H1 (cell line): Measurements from ENCODE around the gene SERPINF2. TPM values are rescaled to one million over a fixed set of nuclear protein-coding genes. Genes with fewer than 3 reads are reported as not detected.

Experiments
- CTCF ChIA-PET: fragments of 300-600 bp; sonication (Branson Sonifier 250); formaldehyde crosslinking; loops from one replicate; lab custom pipeline; 2021; ENCODE audit not compliant: partially characterized antibody; lab: Charles Lee
- POLR2A ChIA-PET: fragments of 300-600 bp; sonication (Branson Sonifier 250); formaldehyde crosslinking; loops from one replicate; lab custom pipeline; 2021; ENCODE audit warnings: inconsistent platforms; ENCODE audit not compliant: partially characterized antibody; lab: Charles Lee
- DNase-seq, 2 experiments: peaks; one replicate each; pipeline versions ENCODE4 v3.0.0 to v3.0.0-alpha.2; 2010 to 2022; ENCODE audit warnings: low spot score in 2 of 2, low read depth in 1 of 2, mixed read lengths in 1 of 2
- FAIRE-seq: peaks from 2 replicates; lab custom pipeline; 2011; peaks lifted over from hg19 to GRCh38; lab: Jason Lieb, UNC
- H2AFZ ChIP-seq: 2 replicates; pipeline ENCODE4 v1.8.1; 2012; ENCODE audit warnings: low read length, inconsistent platforms
- H2AK5ac ChIP-seq: 2 replicates; pipeline ENCODE4 v1.6.1; 2013; ENCODE audit warnings: low read depth, low read length
- H2BK120ac ChIP-seq: replicated peaks from 2 replicates; pipeline ENCODE3; 2013; ENCODE audit warnings: low read depth, low read length, inconsistent platforms
- H2BK12ac ChIP-seq: 2 replicates; pipeline ENCODE4 v1.6.1; 2013; ENCODE audit warnings: low read depth, low read length
- H2BK15ac ChIP-seq: 2 replicates; pipeline ENCODE4 v1.6.1; 2013; ENCODE audit warnings: low read length
- H2BK20ac ChIP-seq: 2 replicates; pipeline ENCODE4 v1.6.1; 2013; ENCODE audit warnings: low read length
- H2BK5ac ChIP-seq: 2 replicates; pipeline ENCODE4 v1.6.1; 2013; ENCODE audit warnings: low read depth, low read length
- H3K14ac ChIP-seq: 2 replicates; pipeline ENCODE4 v1.6.1; 2013; ENCODE audit warnings: inconsistent platforms; ENCODE audit not compliant: insufficient read length
- H3K18ac ChIP-seq: 2 replicates; pipeline ENCODE4 v1.6.1; 2013; ENCODE audit warnings: low read length; ENCODE audit errors: extremely low read depth
- H3K23ac ChIP-seq: 2 replicates; pipeline ENCODE4 v1.6.1; 2013; ENCODE audit warnings: inconsistent platforms; ENCODE audit not compliant: insufficient read length
- H3K23me2 ChIP-seq: 2 replicates; pipeline ENCODE4 v1.6.1; 2013; ENCODE audit warnings: low read depth, low read length
- H3K27ac ChIP-seq: 2 replicates; pipeline ENCODE4 v1.6.1; 2011; ENCODE audit warnings: low read depth, low read length, inconsistent platforms
- H3K27me3 ChIP-seq, 4 experiments: replicated peaks in 1 of 4; 1 replicate in 1 of 4; 2 replicates in 3 of 4; pipeline versions ENCODE4 v1.6.1 to v1.8.1; 2011 to 2013; ENCODE audit warnings: low read length in 3 of 4, mild to moderate bottlenecking in 3 of 4, inconsistent platforms in 2 of 4, mixed read lengths in 2 of 4, moderate library complexity in 1 of 4; ENCODE audit not compliant: control insufficient read depth in 3 of 4, insufficient read depth in 3 of 4; ENCODE audit errors: extremely low read depth in 1 of 4
- H3K36me3 ChIP-seq, 4 experiments: 2 replicates each; pipeline versions ENCODE4 v1.6.1 to v1.8.1; 2011 to 2013; ENCODE audit warnings: mild to moderate bottlenecking in 4 of 4, low read length in 3 of 4, moderate library complexity in 2 of 4, control low read depth in 1 of 4, inconsistent platforms in 1 of 4; ENCODE audit not compliant: insufficient read depth in 4 of 4, control insufficient read depth in 2 of 4
- H3K4ac ChIP-seq: replicated peaks from 2 replicates; pipeline ENCODE3; 2013; ENCODE audit warnings: low read length, low read depth, mixed read lengths, inconsistent platforms; ENCODE audit not compliant: insufficient read length
- H3K4me1 ChIP-seq, 4 experiments: replicated peaks in 1 of 4; 1 replicate in 1 of 4; 2 replicates in 3 of 4; pipeline versions ENCODE4 v1.6.1 to v1.8.1; 2011 to 2013; ENCODE audit warnings: low read length in 3 of 4, inconsistent platforms in 2 of 4, mixed read lengths in 1 of 4; ENCODE audit not compliant: insufficient read depth in 4 of 4, control insufficient read depth in 3 of 4
- H3K4me2 ChIP-seq, 2 experiments: 2 replicates each; pipeline versions ENCODE4 v1.6.1 to v1.8.1; 2011 to 2013; ENCODE audit warnings: low read depth in 2 of 2, low read length in 2 of 2, control low read depth in 1 of 2, inconsistent platforms in 1 of 2, mild to moderate bottlenecking in 1 of 2; ENCODE audit not compliant: insufficient read depth in 1 of 2
- H3K4me3 ChIP-seq, 4 experiments: fragments of 200-600, 300-600 bp in 1 of 4; sonication (generic), shearing (Covaris generic), sonication (Bioruptor Twin) in 1 of 4; 2 replicates each; pipeline versions ENCODE4 v1.5.1 to v1.8.1; 2011 to 2016; ENCODE audit warnings: low read length in 4 of 4, low read depth in 3 of 4, control low read depth in 2 of 4, inconsistent platforms in 2 of 4, mild to moderate bottlenecking in 2 of 4, mixed read lengths in 1 of 4, moderate library complexity in 1 of 4; ENCODE audit not compliant: insufficient read depth in 2 of 4; ENCODE audit errors: extremely low read depth in 1 of 4
- H3K56ac ChIP-seq: replicated peaks from 2 replicates; pipeline ENCODE3; 2013; ENCODE audit warnings: low read depth, mild to moderate bottlenecking, mixed read lengths, low read length, inconsistent platforms; ENCODE audit not compliant: insufficient read length
- H3K79me1 ChIP-seq: 2 replicates; pipeline ENCODE4 v1.6.1; 2013; ENCODE audit warnings: low read depth, low read length, control low read depth
- H3K79me2 ChIP-seq, 2 experiments: 2 replicates each; pipeline versions ENCODE4 v1.6.1 to v1.8.1; 2012 to 2013; ENCODE audit warnings: low read length in 2 of 2, mild to moderate bottlenecking in 2 of 2, inconsistent platforms in 1 of 2; ENCODE audit not compliant: insufficient read depth in 2 of 2, control insufficient read depth in 1 of 2
- H3K9ac ChIP-seq, 4 experiments: replicated peaks in 1 of 4; 1 replicate in 1 of 4; 2 replicates in 3 of 4; pipeline versions ENCODE4 v1.6.1 to v1.8.1; 2011 to 2013; ENCODE audit warnings: low read depth in 3 of 4, low read length in 3 of 4, control low read depth in 2 of 4, mild to moderate bottlenecking in 2 of 4, moderate library complexity in 2 of 4, inconsistent platforms in 1 of 4; ENCODE audit errors: extremely low read depth in 1 of 4
- H3K9me3 ChIP-seq, 2 experiments: 2 replicates each; pipeline versions ENCODE4 v1.6.1 to v1.8.1; 2012 to 2013; ENCODE audit warnings: mild to moderate bottlenecking in 2 of 2, moderate library complexity in 2 of 2, control low read depth in 1 of 2, inconsistent platforms in 1 of 2, low read depth in 1 of 2, low read length in 1 of 2, mixed read lengths in 1 of 2; ENCODE audit not compliant: insufficient read depth in 2 of 2
- H4K20me1 ChIP-seq, 2 experiments: replicated peaks in 1 of 2; 2 replicates each; pipeline versions ENCODE3 to v1.8.1; 2011 to 2013; ENCODE audit warnings: inconsistent platforms in 2 of 2, low read length in 2 of 2, mild to moderate bottlenecking in 1 of 2; ENCODE audit not compliant: insufficient read depth in 2 of 2, control insufficient read depth in 1 of 2
- H4K5ac ChIP-seq: 2 replicates; pipeline ENCODE4 v1.6.1; 2013; ENCODE audit warnings: low read length, low read depth, mixed read lengths, inconsistent platforms; ENCODE audit not compliant: insufficient read length
- H4K8ac ChIP-seq: 2 replicates; pipeline ENCODE4 v1.8.0; 2013; ENCODE audit warnings: mild to moderate bottlenecking, moderate library complexity, low read length, inconsistent platforms; ENCODE audit not compliant: insufficient read depth; ENCODE audit errors: extremely low read depth
- H4K91ac ChIP-seq: replicated peaks from 2 replicates; pipeline ENCODE3; 2013; ENCODE audit warnings: low read length, mixed read lengths, inconsistent platforms; ENCODE audit not compliant: insufficient read length
- ATF2 ChIP-seq: IDR thresholded peaks from 2 replicates; pipeline ENCODE4 v1.6.1; 2012; ENCODE audit warnings: low read length, inconsistent platforms
- CBX5 ChIP-seq: fragments of 300-800, 300-1000 bp; sonication (generic); IDR thresholded peaks from 2 replicates; pipeline ENCODE4 v1.7.1; 2016; ENCODE audit warnings: antibody characterized with exemption, low read length, low read depth
- CREB1 ChIP-seq: IDR thresholded peaks from 2 replicates; pipeline ENCODE4 v1.6.1; 2012; ENCODE audit warnings: inconsistent platforms
- GABPA ChIP-seq: IDR thresholded peaks from 2 replicates; pipeline ENCODE4 v1.6.1; 2011; ENCODE audit warnings: mild to moderate bottlenecking, low read length, moderate library complexity, borderline replicate concordance; ENCODE audit not compliant: insufficient read depth
- HDAC6 ChIP-seq: IDR thresholded peaks from one replicate; pipeline ENCODE4 v1.7.1; 2012; ENCODE audit warnings: low read depth, mild to moderate bottlenecking, inconsistent platforms, low read length, moderate library complexity
- NANOG ChIP-seq: IDR thresholded peaks from 2 replicates; pipeline ENCODE4 v1.6.1; 2011; ENCODE audit warnings: low read length, low read depth, mild to moderate bottlenecking, inconsistent platforms; ENCODE audit not compliant: insufficient read depth, poor library complexity, severe bottlenecking
- NRF1 ChIP-seq: IDR thresholded peaks from 2 replicates; pipeline ENCODE4 v1.6.1; 2011; ENCODE audit warnings: mild to moderate bottlenecking, low read depth, low read length, improper control_type of control experiment
- POU5F1 ChIP-seq: IDR thresholded peaks from 2 replicates; pipeline ENCODE4 v1.6.1; 2011; ENCODE audit warnings: low read depth, mild to moderate bottlenecking, low read length, moderate library complexity
- RBBP5 ChIP-seq: IDR thresholded peaks from 2 replicates; pipeline ENCODE4 v1.7.1; 2012; ENCODE audit warnings: low read depth, mild to moderate bottlenecking, inconsistent platforms, low read length, moderate library complexity, borderline replicate concordance
- SAP30 ChIP-seq: fragments of 300-600 bp; sonication (generic); IDR thresholded peaks from 2 replicates; pipeline ENCODE4 v1.7.1; 2012; ENCODE audit warnings: low read length, moderate library complexity, mild to moderate bottlenecking, inconsistent platforms; ENCODE audit not compliant: insufficient read depth, insufficient replicate concordance
- SP2 ChIP-seq: IDR thresholded peaks from 2 replicates; pipeline ENCODE4 v1.6.1; 2012; ENCODE audit warnings: mild to moderate bottlenecking, low read length, inconsistent platforms
- TAF1 ChIP-seq: IDR thresholded peaks from 2 replicates; pipeline ENCODE4 v1.6.1; 2011; ENCODE audit warnings: mild to moderate bottlenecking, low read depth, low read length
- WGBS, 2 experiments: shearing (Covaris generic) in 1 of 2; methylation state at CpG; one replicate each; pipeline versions ENCODE4 v1.1.6 to v1.1.7; 2013 to 2015; ENCODE audit warnings: low lambda C conversion rate in 2 of 2, mixed read lengths in 2 of 2, inconsistent platforms in 1 of 2, low coverage in 1 of 2, missing lambda C conversion rate in 1 of 2; ENCODE audit not compliant: insufficient replicate concordance in 2 of 2, insufficient coverage in 1 of 2, insufficient read length in 1 of 2; ENCODE audit errors: extremely low coverage in 1 of 2, missing lambda C conversion rate in 1 of 2; 5-methylcytosine and 5-hydroxymethylcytosine counted together
- polyA plus RNA-seq, 7 experiments: library from polyadenylated mRNA; depleted of rRNA in 3 of 7; stranded (reverse) in 5 of 7; unstranded in 2 of 7; fragments of >200 nt in 5 of 7; fragments of 200-250 nt in 2 of 7; gene quantifications; 1 replicate in 5 of 7; 2 replicates in 1 of 7; 4 replicates in 1 of 7; pipeline versions ENCODE4 v1.2.1 to v1.2.3, GENCODE V29; 2011 to 2013; ENCODE audit warnings: missing spikeins in 2 of 7, mixed read lengths in 2 of 7
- total RNA-seq: library from RNA; stranded (reverse); fragmentation: NEBNext Ultra II Directional; extraction: Animal tissue kit (Norgen Biotek cat#: 25700); gene quantifications from 2 replicates; pipeline ENCODE4 v1.2.1, GENCODE V29; 2021

Gene SERPINF2
- total and polyA plus RNA-seq, 2 of the 8 experiments (the other 6 are each of a cell fraction or from before 2014, with no cell fraction given): 1.8 to 3.2 TPM

- Histone ChIP-seq H2BK5ac (no peak overlapping the region), H3K36me3 (no peaks in the 10 kb centered on the region; a peak in 2 of 8 replicates), H3K23ac (no peak overlapping the region), H2BK12ac (no peak overlapping the region), H3K23me2 (no peaks in the 10 kb centered on the region), H3K27ac (no peak overlapping the region), H3K79me1 (no peaks in the 10 kb centered on the region), H4K91ac (no peak overlapping the region), H3K14ac (no peak overlapping the region), H3K4me3 (no peak overlapping the region), H3K4me2 (no peak overlapping the region), H3K18ac (no peak overlapping the region), H2BK15ac (no peak overlapping the region), H4K8ac (0 out of 2 replicates have a peak overlapping the region, but pooled peaks have one; percentile 5), H3K9ac (no peak overlapping the region), H3K9me3 (no peaks in the 10 kb centered on the region), H2BK120ac (no peak overlapping the region), H3K4ac (no peak overlapping the region), H3K56ac (no peak overlapping the region), H3K4me1 (peaks cover 0 to 7% (median 1%) of the 10 kb centered on the region in 4 experiments; a peak in 4 of 7 replicates), H2AK5ac (no peak overlapping the region), H4K5ac (no peak overlapping the region), H3K27me3 (no peaks in the 10 kb centered on the region), H4K20me1 (peaks cover 0 to 2% of the 10 kb centered on the region in 2 experiments), H2AFZ (no peak overlapping the region), H3K79me2 (no peaks in the 10 kb centered on the region), H2BK20ac (no peak overlapping the region)
- DNase-seq: no peak
- ChIA-PET CTCF (interaction anchor here (0.6 to 7.1 kb wide), 6 partner anchors 13 to 131 kb away, joined by 3 to 34 read pairs (median 4); no protein-coding TSS in a partner anchor), POLR2A (interaction anchor here (1.2 to 2.2 kb wide), 5 partner anchors 9 to 29 kb away, joined by 3 to 8 read pairs (median 4); partner anchors contain the start of genes SERPINF1 and WDR81)
- WGBS, 2 experiments: 95% methylated on average over 29 of the region's 38 CpGs; no CpG with 5 or more reads in 1 of the 2 experiments
- FAIRE-seq: no peak
- TF ChIP-seq RBBP5 (no peak), SAP30 (no peak), HDAC6 (no peak), TAF1 (no peak), ATF2 (no peak), NRF1 (no peak), SP2 (no peak), GABPA (no peak), NANOG (no peak), POU5F1 (no peak), CBX5 (no peak), CREB1 (no peak)
Measured at GRCh38 chr17:1733759-1734158, 8.9 kb upstream of the SERPINF2 start.
